ENCODE data around the gene RPRD1B.

Gene RPRD1B

DNA sequence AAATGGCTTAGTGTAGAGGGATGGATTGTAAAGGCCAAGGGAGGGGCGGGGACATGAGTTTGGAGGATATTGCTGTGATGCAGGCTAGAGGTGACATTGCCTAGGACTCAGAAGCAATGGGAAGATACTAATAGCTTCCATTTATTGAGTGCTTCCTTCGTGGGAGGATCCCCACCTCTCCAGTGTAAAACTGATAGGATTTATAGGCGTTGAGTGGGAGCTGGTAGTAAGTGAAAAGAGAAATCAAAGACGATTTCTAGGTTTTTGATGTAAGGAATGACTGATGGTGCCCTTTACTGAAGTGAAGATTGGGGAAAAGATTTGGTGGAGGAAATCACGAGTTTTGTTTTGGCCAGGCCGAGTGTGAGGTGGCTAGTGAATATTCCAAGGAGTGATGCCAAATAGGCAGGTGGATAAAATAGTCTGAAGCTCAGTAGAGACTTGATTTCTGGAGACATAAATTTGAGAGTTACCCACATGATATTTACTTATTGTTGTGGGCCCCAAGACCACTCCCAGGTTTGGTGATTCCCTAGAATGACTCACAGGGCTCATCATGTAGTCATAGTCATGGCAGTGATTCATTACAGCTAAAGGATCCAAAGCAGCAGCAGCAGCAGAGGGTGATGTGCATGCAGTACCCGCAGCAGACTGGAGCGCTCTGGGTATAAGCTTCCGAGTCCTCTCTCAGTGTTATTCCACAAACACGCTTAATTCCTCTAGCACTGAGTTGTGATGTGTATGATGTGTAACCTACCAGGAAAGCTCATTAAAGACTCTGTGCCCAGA lies 10.2 kb downstream of the RPRD1B start:
- peak in 1 of 2 experiments; percentile 24 for DNase-seq

DNA sequence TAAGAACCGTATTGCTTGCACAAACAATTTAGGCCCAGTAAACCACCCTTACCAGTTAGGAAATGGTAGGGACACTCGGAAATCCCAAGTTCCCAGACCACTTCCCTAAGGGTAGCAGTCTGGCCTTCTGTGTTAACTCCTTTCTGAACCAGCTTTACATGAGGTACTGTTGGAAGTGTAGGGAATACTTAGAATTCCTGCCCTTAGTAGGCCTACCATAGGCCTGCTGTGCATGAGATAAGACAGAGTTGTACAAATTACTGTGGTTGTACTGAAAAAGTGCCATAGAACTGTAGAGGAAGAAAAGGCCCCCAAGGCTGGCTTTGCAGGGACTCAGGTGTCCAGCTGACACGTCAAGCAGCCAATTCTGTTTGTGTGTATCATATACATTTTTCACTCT lies 11.1 kb downstream of the RPRD1B start:
- DNase-seq = no peak

DNA sequence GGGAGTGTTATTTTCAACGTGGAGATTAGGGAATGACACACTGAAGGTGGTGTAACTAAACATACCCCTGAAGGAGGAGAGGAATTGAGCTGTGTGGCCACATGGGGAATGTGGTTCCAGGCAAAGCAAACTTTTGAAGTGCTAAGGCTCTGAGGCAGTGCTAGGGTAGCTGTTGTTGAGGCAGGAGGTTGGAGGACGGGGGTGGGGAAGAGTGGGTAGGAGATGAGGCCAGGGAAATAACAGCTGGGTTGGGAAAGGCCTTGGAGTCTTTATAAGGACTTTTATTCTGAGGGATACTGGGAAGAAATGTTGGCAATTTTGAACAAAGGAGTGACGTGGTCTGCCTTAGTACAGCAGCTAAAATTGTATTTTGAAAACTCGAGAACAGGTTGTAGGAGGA lies 13.0 kb downstream of the RPRD1B start:
- no peak for DNase-seq

DNA sequence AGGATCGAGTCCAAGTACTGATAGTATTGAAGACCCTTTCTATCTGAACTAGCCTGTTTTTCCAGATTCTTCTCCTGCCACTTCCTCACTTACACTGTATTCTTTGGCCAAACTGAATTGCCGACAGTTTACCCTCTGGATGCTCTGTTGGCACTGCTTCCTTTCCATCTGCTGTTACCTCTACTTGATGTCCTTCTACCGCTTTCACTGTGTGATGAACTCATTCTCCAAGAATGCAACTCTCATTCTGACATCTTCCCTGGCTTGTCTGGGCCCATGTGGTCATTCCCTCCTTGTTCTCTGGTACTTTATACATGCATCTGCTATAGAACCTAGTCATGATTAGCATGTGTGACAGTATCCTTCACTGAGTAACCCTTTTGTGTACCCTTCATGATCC lies 16.3 kb downstream of the RPRD1B start:
- DNase-seq = no peak

DNA sequence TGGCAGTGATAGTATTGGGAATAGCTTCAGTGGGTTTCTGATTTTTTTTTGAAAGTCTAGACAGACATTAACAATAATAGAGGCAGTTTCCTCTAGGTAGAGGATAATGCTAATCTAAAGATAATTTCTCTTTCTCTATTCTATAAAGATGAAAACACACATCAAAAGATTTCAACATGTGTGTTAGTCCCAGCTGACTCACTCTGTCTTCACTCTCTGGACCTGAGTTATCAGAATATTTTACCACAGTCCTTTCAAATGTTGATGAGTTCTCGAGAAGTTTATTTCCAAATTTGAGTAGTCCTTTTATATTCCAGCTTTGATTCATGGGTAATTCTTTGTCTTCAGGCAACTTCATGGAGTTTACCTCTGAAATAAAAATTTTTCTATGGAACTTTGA lies 17.1 kb downstream of the RPRD1B start:
- no peak for DNase-seq

DNA sequence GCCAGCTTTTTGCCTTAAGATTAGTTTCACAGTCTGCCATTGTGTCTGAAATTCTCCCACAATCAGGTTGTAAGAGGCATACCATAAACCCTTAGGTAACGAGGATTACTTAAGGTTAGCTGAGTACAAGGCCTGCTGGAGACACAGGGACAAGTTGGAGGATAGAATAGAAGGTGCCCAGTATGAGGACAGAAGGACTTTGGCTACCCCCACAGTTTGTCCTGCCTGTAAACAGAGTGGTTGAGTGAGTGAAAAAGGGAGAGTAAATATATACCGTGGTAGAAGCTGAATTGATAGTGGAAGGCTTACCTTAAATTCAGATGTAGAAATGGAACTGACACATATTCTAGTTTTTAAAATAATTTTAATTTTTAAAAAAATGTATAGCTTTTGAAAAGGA lies 19.3 kb downstream of the RPRD1B start:
- no peak for DNase-seq

DNA sequence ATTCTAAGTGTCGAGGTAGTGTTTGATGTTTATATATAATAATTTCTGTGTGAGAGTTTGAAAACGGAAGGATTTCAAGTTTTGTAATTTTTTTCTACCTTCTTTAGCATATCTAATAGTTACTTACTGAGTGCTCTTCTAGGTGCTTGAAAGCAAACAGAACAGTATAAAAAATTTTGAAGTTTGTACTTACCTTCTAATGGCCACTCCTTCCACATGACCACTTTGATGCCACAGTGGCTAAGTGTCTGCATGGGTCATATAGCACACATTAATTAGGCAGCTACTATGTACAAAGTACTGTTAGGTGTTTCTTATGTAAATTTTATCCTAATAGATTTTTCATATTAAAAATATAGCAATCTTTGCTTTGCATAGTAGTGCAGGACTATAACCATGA lies 21.1 kb downstream of the RPRD1B start:
- DNase-seq = no peak

DNA sequence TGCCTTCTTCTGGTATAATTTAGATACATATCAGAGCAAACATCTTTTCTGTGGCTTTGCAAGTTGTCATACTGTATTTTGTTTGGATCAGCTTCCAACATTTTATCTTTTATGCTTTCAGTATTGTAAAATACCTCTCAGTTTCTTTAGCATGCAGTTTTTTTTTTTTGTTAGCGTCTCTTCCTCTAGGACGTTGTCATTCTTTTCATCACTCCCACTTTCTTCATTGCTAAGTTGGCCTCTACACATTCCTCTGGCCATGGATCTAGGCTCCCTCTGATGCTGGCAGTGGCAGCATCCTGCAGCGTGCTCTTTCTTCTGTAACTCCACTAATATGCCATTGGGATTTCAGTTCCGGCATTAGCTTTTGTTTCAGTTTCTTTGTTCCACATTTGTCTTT lies 21.7 kb downstream of the RPRD1B start:
- DNase-seq = no peak

DNA sequence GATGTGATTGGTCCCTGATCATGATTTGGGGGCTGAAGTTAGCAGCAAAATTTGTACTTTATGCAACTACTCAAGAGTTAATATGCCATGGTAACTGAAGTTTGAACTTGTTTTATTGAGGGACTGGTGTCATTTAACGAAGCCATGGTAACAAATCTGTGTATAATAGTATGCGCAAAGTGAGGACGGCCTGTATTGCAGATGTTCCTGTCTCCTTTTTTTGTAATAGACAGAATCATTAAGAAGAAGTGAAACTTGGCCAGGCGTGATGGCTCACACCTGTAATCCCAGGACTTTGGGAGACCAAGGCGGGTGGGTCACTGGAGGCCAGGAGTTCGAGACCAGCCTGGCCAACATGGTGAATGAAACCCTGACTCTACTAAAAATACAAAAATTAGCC lies 22.3 kb downstream of the RPRD1B start:
- no peak for DNase-seq

DNA sequence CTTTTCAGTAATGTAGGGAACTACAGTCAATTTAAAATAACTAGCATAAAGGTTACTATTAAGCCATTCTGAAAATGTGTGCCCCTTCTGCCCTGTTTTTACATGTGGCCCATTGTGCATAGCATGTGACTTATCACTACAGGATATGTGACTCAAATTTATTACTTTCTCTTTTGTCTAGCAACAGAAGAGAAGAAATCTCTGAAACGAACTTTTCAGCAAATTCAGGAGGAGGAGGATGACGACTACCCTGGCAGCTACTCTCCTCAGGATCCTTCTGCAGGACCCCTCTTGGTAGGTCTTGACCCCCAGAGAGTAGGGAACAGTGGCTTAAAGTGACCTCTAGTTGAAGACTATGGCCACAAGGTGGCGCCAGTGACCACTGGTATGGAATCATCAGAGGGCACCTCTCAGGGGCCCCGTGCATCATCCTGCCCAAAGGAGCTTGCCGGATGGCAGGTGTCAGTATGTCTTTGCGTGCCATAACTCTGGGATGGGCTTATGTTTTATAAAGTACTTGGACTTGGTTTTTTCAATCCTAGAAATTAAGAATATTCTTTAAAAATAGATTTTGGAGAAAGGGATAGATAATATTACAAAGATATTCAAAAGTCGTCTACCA lies 23.9 kb downstream of the RPRD1B start:
- peak; percentile 62 to 72 for DNase-seq

DNA sequence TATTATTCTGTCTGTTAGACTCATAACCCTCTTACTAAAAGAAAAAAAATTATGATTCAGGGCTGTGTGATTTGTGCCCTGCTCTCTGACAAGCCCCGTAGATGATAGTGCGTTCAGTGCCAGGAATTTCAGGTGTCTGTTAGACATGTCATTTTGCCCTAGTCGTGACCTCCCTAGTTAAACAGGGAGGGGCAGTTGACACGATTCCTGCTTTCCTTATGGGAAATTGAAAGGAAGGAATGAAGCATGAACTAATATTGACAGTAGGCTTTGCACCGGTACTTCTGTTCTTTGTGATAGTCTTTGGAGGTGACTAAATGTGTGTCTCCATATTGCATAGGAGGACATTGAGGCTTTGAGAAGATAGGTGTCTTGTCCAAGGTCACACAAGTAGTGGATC lies 26.3 kb downstream of the RPRD1B start:
- no peak for DNase-seq

DNA sequence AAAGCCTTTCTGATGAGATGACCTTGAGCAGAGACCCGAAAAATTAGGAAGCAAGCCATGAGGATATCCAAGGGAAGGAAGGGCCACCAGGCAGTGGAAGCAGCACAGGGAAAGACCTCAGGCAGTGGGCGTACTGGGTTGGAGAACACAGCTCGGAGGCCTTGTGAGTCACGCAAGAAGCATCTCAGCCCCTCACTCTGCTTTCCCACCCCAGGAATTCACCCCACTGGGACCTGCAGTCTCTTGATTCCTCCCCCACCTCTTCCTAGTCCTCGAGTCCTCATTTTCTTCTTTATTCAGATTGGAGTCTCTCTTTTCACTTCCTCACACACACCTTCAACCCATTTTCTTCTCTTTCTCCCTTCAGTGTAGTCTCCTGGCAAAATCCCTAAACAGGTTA lies 27.0 kb downstream of the RPRD1B start:
- DNase-seq = no peak

DNA sequence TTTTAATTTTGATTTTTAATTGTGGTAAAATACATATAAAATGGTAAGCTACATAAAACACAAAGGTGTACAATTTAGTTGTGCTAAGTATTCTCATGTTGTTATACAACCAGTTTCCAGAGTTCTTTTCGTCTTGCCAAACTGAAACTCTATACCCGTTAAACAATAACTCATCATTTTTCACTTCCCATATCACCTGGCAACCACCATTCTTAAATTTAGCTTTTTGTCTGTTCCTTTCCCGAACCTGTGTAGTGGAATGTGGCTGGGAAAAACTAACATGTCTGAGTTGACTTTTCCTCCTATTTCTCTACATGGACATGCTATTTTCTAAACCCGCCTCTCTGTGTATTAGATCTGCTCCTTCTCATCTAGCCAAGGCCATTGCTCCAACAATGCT lies 27.6 kb downstream of the RPRD1B start:
- no peak for DNase-seq

DNA sequence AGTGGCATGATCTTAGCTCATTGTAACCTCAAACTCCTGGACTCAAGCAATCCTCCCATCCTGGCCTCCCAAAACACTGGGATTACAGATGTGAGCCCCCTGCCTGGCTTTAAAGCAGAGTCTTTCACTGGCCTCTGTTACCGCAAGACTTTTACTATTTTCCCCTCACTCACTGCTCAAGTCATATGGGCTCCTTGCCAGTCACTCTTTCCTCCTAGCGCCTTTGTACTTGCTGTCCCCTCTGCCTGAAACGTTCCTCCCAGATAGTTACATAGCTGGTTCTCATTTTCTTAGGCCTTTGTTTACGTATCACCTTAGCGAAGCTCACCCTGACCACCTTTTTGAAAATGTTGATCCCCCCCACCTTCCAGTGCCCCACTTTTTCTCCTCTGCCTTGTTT lies 29.3 kb downstream of the RPRD1B start:
- DNase-seq = no peak

DNA sequence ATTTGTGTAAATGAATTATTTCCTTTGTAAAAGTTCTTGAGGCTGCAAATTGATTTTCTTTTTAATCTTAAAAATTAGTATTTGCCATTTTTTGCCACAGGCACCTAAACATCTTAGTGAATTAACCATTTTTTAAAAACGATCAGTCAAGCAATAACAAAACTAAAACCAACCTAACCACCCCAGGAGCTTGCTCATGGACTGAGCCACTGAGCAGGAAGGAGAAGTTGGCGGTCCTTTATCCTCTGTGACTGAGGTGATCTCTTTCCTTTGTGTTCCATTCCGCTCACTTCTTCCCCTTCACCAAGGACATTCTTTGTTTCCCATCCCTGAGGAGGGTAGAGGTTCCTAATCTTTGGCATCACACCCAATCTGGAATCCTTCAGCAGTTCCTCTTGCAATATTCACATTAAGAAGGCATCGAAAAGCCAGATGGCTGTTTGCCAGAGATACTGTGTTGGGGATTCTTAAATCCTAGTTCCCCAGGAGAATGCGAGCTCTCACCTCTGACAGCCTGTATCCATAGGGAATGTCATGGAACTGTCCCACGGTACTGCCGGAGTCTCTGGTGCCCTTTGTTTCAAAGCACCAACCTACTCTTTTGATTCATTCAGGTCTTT lies 30.5 kb downstream of the RPRD1B start:
- no peak for DNase-seq

DNA sequence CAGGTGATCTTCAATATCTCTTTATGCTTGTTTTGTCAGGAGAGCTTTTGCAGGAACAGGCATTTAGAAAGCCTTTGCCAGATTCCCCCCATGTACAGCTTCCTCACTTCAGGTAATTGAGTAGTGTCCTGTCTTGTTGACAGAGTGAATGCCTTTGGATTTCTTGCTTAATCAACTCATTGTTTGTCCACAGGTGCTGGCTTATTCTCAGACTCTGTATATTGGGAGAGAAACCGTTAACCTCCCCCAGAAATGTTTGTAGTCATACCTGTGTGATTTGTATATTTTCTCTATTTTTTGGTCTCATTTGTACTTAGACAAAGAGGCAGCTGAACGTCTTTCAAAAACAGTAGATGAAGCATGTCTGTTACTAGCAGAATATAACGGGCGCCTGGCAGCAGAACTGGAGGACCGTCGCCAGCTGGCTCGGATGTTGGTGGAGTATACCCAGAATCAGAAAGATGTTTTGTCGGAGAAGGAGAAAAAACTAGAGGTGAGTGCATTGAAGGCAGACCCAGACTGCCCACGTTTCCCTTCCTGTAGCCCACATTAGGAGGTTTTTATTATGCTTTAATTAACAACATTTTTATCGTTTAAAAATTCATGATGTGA lies 32.3 kb downstream of the RPRD1B start:
- no peak for DNase-seq

DNA sequence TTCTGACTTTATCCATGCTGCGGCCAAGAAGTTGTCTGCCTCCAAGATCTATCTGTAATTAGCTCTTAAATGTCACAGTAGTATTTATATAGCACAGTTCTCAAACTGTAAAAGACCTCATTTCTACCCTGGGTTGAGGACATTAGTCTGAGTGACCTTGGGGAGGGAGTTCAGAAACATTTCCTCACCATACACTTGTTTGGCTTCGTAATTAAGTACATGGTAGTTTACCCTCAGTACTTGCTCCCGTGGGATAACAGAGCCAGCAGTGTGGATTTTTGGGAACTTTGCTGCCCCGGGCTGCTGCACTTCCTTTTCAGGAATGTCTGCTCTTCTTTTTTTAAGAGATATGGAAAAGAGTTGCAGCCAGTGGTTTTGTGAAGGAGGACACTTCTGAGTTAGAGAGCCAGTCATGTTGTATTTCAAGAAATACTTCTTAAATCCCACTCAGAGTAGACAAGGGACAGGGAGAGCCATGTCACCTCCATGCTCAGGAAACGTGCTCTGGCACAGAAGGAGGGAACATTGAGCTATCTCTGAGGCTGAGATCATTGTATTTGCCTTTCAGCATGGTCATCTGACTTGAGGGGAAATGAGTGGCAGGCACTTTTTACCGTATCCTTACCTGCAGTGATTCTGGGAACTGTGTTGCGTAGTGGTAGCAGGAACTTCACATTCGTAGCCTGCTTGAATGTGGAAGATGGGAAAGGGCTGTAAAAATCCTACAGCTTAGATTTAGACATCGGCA lies 33.6 kb downstream of the RPRD1B start:
- no peak for DNase-seq

DNA sequence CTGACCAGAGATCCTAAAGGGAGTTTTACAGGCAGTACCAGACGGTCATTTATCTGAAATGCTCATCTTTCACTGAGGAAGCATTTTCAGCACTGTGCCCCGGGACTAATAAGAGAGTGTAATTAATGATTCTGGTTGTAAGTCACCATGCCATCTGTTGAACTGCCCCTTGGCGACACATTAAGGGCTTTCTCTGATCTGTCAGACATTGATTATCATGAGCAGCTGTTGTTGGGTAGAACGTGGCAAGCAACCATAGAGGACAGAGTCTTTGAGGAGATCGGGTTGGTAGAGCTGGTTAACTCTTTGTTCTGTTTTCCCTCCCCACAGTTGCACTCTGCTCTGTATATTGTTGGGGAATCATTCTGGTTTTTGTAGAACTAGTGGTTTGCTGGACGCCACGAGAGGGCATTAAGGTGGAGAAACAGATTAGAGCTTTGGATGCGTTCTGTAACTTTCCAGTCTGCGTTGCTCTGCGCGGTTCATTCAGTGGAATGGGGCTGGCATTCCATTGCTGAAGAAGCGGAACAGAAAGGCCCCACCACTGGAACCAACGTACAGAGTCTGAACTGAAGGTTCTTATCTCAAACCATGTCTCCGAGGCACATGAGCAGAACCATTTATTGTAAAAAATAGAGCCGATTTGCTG lies 34.3 kb downstream of the RPRD1B start:
- DNase-seq = no peak

DNA sequence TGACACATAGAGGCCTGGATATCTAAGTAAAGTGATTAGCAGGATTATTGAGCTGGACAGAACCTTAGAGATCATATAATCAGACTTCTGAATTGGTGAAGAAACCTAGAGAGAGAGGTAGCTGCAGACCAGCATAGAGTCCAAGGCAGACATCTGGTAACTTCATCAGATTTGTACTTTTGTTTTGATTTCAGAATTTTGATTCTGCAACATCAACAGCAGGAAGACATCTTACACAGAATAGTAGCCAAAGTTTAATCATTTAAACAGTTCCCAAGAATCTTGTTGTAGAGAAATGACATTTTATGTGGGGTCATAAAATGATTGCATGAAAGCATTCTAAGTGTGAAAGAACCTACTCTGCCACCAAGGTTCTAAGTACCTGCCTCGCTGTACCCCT lies 39.4 kb downstream of the RPRD1B start:
- DNase-seq = no peak

DNA sequence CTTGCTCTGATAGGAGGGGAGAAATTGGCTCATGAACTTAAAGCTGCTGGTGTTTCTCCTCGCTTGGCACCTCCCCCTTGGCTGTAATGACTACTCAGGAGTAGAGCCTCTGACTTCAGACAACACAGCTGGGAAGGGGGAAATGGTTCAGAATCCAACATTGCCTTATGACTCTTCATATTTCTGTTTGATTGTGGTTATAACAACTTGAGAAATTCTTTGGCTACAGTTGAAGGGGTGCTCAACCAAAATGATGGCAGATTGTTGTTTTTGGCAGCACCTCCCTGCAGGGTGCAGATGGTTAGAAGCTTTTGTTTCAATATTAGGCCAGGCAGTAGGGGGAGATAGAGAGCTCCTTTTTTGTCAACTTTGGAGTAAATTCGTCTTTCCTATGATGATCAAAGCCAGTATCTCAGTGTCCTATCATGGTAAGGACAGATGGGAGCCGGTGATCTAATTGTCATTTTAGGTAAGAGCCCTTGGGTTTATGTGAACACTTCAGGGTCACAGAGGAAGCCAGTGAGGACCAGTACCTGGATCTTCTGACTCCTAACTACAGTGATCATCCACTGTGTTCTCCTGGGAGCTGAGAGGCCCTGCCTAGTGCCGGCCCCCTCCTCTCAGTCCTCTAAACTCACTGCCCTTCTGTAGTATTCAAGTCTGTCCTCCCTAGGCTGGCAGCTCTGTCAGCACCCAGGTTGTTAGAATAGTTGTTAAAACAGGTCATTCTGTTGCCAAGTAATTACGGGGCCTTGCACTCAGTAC lies 39.9 kb downstream of the RPRD1B start:
- DNase-seq = no peak

DNA sequence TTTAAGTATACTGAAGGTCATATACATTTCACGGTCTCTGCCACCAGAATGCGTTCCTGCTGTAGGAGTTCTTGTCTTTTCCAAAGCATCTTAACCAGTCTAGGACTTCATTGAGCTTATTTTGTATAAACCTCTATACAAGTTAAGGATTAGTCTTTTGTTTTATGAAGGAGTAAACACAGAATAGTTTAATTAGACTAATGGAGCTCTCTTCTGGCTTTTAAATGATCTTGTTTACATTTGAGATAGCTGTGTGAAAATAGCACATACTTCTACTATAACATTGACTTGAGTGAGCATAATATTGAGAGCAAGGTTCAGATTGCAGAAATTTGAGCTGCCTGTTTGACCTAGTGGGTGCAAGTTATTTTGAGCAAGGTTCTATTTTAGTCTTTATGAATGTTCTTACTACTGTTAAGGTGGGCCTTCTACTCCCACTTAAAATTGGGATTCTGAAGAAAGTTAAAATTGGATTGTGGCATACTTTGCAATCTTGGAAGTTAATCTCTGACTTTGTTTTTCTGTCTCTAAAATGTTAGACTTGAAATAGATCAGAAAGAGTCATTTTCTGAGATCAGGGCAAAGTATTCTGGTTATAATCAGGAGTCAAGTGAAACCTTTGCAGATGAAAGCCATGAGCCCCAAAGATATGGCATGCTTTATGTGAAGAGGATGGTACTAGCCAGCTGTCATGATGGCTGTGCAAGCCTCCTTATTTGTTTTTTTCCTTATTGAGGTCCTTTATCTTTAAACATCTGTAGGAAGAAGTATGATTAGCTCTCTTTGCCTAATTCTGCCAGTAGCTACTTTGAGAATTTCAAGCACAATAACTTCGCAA lies 41.8 kb downstream of the RPRD1B start:
- DNase-seq = no peak

Data from activated CD4-positive, alpha-beta T cell treated with anti-CD3 and anti-CD28 coated beads, Interleukin-2, amount 50 U/mL, for 4 hours (primary cell).